ENCODE measurements around the gene KCTD1. TPM values are rescaled to one million over a fixed set of nuclear protein-coding genes. Genes with fewer than 3 reads are reported as not detected.

KCTD1 gene
- total and polyA plus RNA-seq, 2 experiments from 2014 or later: 5.4 to 13.8 TPM

GRCh38 chr18:26532367-26533340 lies 15.7 kb downstream of the KCTD1 start:
- TF ChIP-seq EZH2phosphoT487 (IDR thresholded peaks at IDR 0.05; ENCODE audit: low read depth, severe bottlenecking, unreplicated experiment): no peak
- no peak for TF ChIP-seq EZH2 (IDR thresholded peaks at IDR 0.05; ENCODE audit: borderline replicate concordance)
- TF ChIP-seq CTCF (IDR thresholded peaks at IDR 0.05; ENCODE audit: poor library complexity): no peak
- Histone ChIP-seq H3K9me3 (ENCODE audit: low read depth) (no peaks in the 10 kb centered on the region), H3K79me2 (peaks cover 20% of the 10 kb centered on the region)

DNA sequence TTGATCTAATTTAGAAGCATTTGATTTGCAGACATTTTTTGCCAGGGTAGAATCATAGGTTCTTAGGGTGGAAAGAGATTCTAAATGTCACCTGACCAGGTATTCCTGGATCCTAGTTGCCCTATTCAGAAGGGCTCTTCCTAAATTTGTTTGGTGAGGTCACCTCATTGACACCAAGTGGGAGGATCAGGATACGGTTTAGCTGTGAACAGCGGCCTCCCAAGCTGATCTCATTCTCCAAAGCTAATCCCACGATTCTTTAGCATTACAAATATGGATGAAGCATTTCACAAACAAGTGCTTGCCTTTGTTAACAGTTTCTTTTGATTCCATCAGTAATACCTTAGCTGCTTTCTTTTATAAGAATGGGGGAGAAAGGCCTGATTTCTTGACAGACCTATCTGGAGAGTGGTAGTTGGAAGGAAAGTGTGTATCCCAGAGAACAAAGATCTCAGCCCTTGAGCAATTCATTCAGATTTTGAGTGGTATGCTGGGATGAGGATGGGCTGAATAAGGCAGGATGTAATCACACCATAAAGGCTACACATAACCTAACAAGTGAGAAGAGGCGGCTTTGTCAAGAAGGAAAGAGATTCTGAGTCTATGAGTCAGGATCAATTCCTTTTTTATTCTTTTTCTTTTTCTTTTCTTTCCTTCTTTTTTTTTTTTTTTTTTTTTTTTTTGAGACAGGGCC lies 16.6 kb downstream of the KCTD1 start:
- 72% methylated on average over 4 of the region's 4 CpGs for WGBS (ENCODE audit: low lambda C conversion rate, missing lambda C conversion rate)
- no peak overlapping the region for H3K27ac ChIP-seq
- TF ChIP-seq EZH2 (IDR thresholded peaks at IDR 0.05; ENCODE audit: borderline replicate concordance): no peak
- TF ChIP-seq EZH2phosphoT487 (IDR thresholded peaks at IDR 0.05; ENCODE audit: low read depth, severe bottlenecking, unreplicated experiment): no peak
- TF ChIP-seq CTCF (IDR thresholded peaks at IDR 0.05; ENCODE audit: poor library complexity): no peak
- H3K4me3 ChIP-seq: no peak overlapping the region
- H3K79me2 ChIP-seq: peaks cover 15% of the 10 kb centered on the region
- DNase-seq (ENCODE audit: low spot score): no peak
- no peak overlapping the region for H3K4me2 ChIP-seq
- no peaks in the 10 kb centered on the region for H3K36me3 ChIP-seq (replicated peaks; ENCODE audit: insufficient read depth, low read depth)
- H3K9me2 ChIP-seq (replicated peaks; ENCODE audit: insufficient read depth): no peaks in the 10 kb centered on the region
- H4K20me1 ChIP-seq (ENCODE audit: insufficient read depth, poor library complexity, severe bottlenecking): peaks cover 5% of the 10 kb centered on the region
- H2AFZ ChIP-seq: no peak overlapping the region
- no peaks in the 10 kb centered on the region for H3K27me3 ChIP-seq
- H3K9me3 ChIP-seq (ENCODE audit: low read depth): no peaks in the 10 kb centered on the region
- peaks cover 6% of the 10 kb centered on the region for H3K4me1 ChIP-seq (ENCODE audit: insufficient read depth)

More at GRCh38 chr18:26532367-26533340, 15.7 kb downstream of the KCTD1 start:
- Histone ChIP-seq H3K4me3 (no peak overlapping the region), H3K36me3 (replicated peaks; ENCODE audit: insufficient read depth, low read depth) (no peaks in the 10 kb centered on the region), H3K27ac (no peak overlapping the region), H3K4me1 (ENCODE audit: insufficient read depth) (peaks cover 8% of the 10 kb centered on the region), H4K20me1 (ENCODE audit: insufficient read depth, poor library complexity, severe bottlenecking) (peaks cover under 1% of the 10 kb centered on the region), H3K9me2 (replicated peaks; ENCODE audit: insufficient read depth) (no peaks in the 10 kb centered on the region), H3K4me2 (no peak overlapping the region), H2AFZ (no peak overlapping the region), H3K27me3 (no peaks in the 10 kb centered on the region)
- WGBS (ENCODE audit: low lambda C conversion rate, missing lambda C conversion rate): 90% methylated on average over 9 of the region's 9 CpGs
- no peak for DNase-seq (ENCODE audit: low spot score)

GRCh38 chr18:26526966-26527234 lies 21.5 kb downstream of the KCTD1 start:
- Histone ChIP-seq H3K4me2 (peak overlapping the region; percentile 46), H3K27me3 (no peaks in the 10 kb centered on the region), H3K9me2 (replicated peaks; ENCODE audit: insufficient read depth) (no peaks in the 10 kb centered on the region), H3K27ac (no peak overlapping the region), H3K79me2 (peaks cover 6% of the 10 kb centered on the region), H2AFZ (no peak overlapping the region), H3K9me3 (ENCODE audit: low read depth) (no peaks in the 10 kb centered on the region), H3K36me3 (replicated peaks; ENCODE audit: insufficient read depth, low read depth) (no peaks in the 10 kb centered on the region), H3K4me3 (no peak overlapping the region), H4K20me1 (ENCODE audit: insufficient read depth, poor library complexity, severe bottlenecking) (peaks cover 5% of the 10 kb centered on the region), H3K4me1 (ENCODE audit: insufficient read depth) (peaks cover 8% of the 10 kb centered on the region)
- TF ChIP-seq EZH2 (IDR thresholded peaks at IDR 0.05; ENCODE audit: borderline replicate concordance) (no peak), CTCF (IDR thresholded peaks at IDR 0.05; ENCODE audit: poor library complexity) (no peak), EZH2phosphoT487 (IDR thresholded peaks at IDR 0.05; ENCODE audit: low read depth, severe bottlenecking, unreplicated experiment) (no peak)
- 45% methylated on average over 2 of the region's 2 CpGs for WGBS (ENCODE audit: low lambda C conversion rate, missing lambda C conversion rate)
- no peak for DNase-seq (ENCODE audit: low spot score)
